PC-3 (cell line): Measurements from ENCODE around the gene TPGS1.

ENCODE experiments used
- CTCF ChIP-seq: fragments of 300-600 bp; sonication (generic); conservative IDR thresholded peaks from 2 replicates; pipeline ENCODE4 v1.5.1; 2017; ENCODE audit warnings: antibody characterized with exemption, low read depth, mild to moderate bottlenecking, low read length
- EZH2phosphoT487 ChIP-seq: fragments of 300-600 bp; sonication (generic); IDR thresholded peaks from 2 replicates; pipeline ENCODE4 v1.6.1; 2018; ENCODE audit warnings: mild to moderate bottlenecking, antibody characterized with exemption, low read length, borderline replicate concordance

- no peak for TF ChIP-seq CTCF
- TF ChIP-seq EZH2phosphoT487: no peak
These were observed 22.2 kb upstream of the TPGS1 start for GRCh38 chr19:485077-485476.
